A375 (cell line): ENCODE results near the gene HMGN1. TPM values are rescaled to one million over a fixed set of nuclear protein-coding genes. Genes with fewer than 3 reads are reported as not detected.

Experiments used
- small RNA-seq: library from RNA; depleted of rRNA; stranded (forward); fragments of <200 nt; gene quantifications from one replicate; pipeline ENCODE3, GENCODE V24; 2014
- total RNA-seq: library from RNA; depleted of rRNA; stranded (reverse); fragments of >200 nt; shearing (Covaris generic); gene quantifications from 2 replicates; pipeline ENCODE4 v1.2.3, GENCODE V29; 2014; rRNA removed

The HMGN1 gene, protein sequence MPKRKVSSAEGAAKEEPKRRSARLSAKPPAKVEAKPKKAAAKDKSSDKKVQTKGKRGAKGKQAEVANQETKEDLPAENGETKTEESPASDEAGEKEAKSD
- total RNA-seq = 140 and 220 TPM in 2 replicates

DNA sequence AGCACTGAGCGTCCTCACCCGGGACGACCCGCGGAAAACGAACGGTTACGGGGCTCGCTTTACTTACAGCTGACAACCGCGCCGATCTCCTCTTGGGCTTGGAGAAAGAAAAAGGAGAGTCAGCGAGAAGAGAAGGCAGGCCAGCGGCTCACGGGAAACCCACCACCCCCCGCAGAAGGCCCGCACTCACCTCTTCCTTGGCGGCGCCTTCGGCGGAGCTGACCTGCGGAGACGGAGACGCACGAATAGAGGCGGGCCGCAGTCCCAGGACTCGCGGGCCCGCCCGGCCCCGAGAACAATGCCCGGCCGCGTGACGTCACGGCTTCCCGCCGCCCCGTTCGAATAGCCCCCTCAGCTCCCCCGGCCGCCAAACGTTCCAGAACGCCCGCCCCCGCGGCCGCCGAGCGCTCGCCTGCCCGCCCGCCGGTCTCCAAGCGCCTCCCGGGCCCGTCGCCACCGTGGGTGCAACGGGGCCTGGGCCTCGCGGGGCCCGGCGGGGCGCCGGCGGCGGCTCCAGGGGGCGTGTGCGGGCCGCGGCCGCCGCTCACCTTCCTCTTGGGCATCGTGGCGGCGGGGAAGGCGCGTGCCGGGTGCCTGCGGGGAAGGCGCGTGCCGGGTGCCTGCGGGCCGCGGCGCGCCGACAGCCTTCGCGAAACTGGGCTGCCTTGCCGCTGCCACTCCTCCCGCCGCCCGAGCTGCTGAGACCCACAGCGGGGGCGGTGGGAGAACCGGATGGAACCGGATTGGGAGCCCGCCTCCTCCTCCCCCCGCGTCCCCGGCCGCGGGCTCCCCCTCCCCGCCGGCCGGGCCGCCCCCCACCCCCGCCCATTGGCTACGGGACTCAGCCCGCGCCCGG lies at the start of gene HMGN1:
HMGN1 (minus strand) TSS at position 734 of the 856 bp plus-strand sequence; CDS start at position 563, 171 bp downstream.

DNA sequence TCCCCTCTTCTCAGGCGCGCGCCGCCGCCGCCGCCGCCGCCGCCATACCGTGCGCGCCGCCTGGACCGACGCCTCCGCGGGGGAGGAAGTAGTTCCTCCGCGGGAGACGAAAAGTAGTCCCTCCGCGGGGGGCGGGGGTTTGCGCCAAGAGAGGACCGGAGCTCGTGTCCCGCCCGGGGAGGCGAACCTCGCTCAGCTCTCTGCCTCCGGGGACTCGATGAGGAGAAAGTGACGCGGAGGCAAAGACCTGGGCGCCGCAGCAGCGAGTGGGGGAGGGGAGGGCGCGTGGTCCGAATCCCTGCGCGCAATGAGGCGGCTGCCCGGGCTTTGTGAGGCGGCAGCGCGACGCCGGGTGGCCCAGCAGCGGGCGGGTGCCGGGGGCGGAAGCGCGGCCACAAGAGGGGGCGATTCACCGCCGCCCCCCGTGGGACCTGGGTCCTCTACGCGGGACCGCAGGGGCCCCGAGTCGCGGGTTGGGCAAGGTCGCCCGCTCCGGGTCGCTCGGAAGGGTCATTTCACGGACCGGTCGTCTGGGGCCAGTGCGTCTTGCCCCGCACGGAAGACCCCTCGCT lies 35.2 kb downstream of the HMGN1 start, which contains the start of gene BRWD1:
BRWD1 (minus strand) TSS at position 62 of the 572 bp plus-strand sequence. CDS start 141 bp downstream, outside the sequence.

Small RNAs within 50 kb of the gene (small RNA-seq; reads per million reads assigned to genes)
- gene RF00019 = not detected

Other genes with a start within 250 kb of the HMGN1 start
- 64.1 and 65.7 TPM in 2 replicates for gene PSMG1, start 165.6 kb downstream of the HMGN1 start, total RNA-seq
- 18.0 and 18.2 TPM in 2 replicates for gene BRWD1, start 35.5 kb downstream of the HMGN1 start, total RNA-seq
- gene LCA5L, start 96.7 kb upstream of the HMGN1 start, total RNA-seq = 0.90 and 1.3 TPM in 2 replicates
- 1.0 and 13.8 TPM in 2 replicates for gene SH3BGR, start 102.9 kb upstream of the HMGN1 start, total RNA-seq